Esophagus muscularis mucosa (tissue), 3 donors: ENCODE data around the gene LCOR.

ENCODE experiments used
- CTCF ChIP-seq, 3 experiments: fragments of 200-600 bp in 2 of 3; fragments of 450-650 bp in 1 of 3; sonication (generic) in 2 of 3; IDR thresholded peaks; one replicate each; pipeline ENCODE4 v1.5.1; 2017 to 2019; ENCODE audit warnings: antibody characterized with exemption in 3 of 3, mild to moderate bottlenecking in 2 of 3, moderate library complexity in 1 of 3
- POLR2A ChIP-seq: fragments of 450-650 bp; IDR thresholded peaks from one replicate; pipeline ENCODE4 v1.6.1; 2017; ENCODE audit warnings: antibody characterized with exemption, moderate library complexity, mild to moderate bottlenecking, low read depth
- POLR2AphosphoS5 ChIP-seq, 2 donors: sonication (generic); formaldehyde crosslinking; IDR thresholded peaks; one replicate each; pipeline ENCODE4 v1.6.1; 2017; ENCODE audit warnings: antibody characterized with exemption in 2 of 2

- TF ChIP-seq CTCF (IDR thresholded peaks at IDR 0.05) (no peak), POLR2AphosphoS5 (IDR thresholded peaks at IDR 0.05) (no peak), POLR2A (no peak)
These were observed 92.8 kb downstream of the LCOR start for GRCh38 chr10:96924861-96925260.
